ENCODE results near the gene TBC1D5. TPM values are rescaled to one million over a fixed set of nuclear protein-coding genes. Genes with fewer than 3 reads are reported as not detected.
A peak's percentile ranks its signal among the peaks of the same experiment; 100 is the strongest.

TBC1D5 gene
- total RNA-seq, 1 experiment from 2014 or later, result 88.0 TPM

DNA sequence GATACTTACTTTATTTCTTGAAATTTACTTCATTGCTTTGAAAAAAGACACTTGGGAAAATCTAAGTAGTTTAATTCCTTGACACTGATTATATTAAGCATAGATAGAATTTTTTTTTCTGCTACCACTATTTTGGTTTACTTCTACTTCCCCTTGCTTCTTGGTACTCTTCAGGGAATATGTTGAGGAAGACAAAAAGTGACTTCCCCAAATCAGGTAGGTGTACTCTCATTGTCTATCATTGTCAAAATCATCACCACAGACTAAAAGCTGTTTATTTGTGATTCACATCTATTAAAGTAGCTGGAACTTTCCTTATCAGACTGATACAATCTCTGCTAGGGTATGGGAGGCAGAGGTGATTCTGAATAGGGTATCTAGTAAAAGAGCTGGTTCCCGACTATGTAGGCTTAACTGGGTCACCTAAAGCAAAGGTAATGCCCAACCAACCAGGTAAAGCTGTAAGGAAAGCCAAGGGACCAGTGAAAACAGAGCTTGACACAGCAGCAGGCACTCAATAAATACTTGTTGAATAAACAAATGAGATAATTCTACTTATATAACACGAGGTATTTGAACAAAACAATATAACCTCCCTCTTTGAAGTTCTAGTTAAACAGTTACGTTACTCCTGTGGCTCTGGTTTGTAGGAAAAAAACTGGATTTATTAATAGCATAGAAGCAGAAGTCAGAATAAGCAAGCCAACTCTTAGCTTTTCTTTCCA is 510.7 kb downstream of the TBC1D5 start:
- in situ Hi-C loops (cut with HindIII; ENCODE audit: low pct_unique_long_range_greater_than_20kb, low sequenced_read_pairs), result no loop called here
- DNase-seq (ENCODE audit: low read depth, low spot score), result no peak

DNA sequence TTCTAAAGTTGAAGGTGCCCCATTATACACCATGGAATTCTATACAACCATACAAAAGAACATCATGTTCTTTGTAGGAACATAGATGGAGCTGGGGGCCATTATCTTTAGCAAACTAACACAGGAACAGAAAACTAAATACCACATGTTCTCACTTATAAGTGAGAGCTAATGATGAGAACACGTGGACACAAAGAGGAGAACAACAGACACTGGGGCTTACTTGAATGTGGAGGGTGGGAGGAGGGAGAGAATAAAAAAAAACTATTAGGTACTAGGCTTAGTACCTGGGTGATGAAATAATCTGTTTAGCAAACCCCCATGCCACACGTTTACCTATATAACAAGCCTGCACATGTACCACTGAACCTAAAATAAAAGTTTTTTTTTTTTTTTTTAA is 515.0 kb downstream of the TBC1D5 start:
- in situ Hi-C loops (cut with HindIII; ENCODE audit: low pct_unique_long_range_greater_than_20kb, low sequenced_read_pairs), result no loop called here
- DNase-seq (ENCODE audit: low read depth, low spot score), result no peak

GRCh38 chr3:17221529-17221928 is 520.9 kb downstream of the TBC1D5 start:
- no peak for DNase-seq (ENCODE audit: low read depth, low spot score)
- in situ Hi-C loops (cut with HindIII; ENCODE audit: low pct_unique_long_range_greater_than_20kb, low sequenced_read_pairs), result no loop called here

- DNase-seq (ENCODE audit: low read depth, low spot score), result no peak
- in situ Hi-C loops (cut with HindIII; ENCODE audit: low pct_unique_long_range_greater_than_20kb, low sequenced_read_pairs), result no loop called here
Measured at GRCh38 chr3:17219593-17219992, 522.8 kb downstream of the TBC1D5 start.

GRCh38 chr3:17218587-17218986 is 523.8 kb downstream of the TBC1D5 start:
- no peak for DNase-seq (ENCODE audit: low read depth, low spot score)
- in situ Hi-C loops (cut with HindIII; ENCODE audit: low pct_unique_long_range_greater_than_20kb, low sequenced_read_pairs), result no loop called here

DNA sequence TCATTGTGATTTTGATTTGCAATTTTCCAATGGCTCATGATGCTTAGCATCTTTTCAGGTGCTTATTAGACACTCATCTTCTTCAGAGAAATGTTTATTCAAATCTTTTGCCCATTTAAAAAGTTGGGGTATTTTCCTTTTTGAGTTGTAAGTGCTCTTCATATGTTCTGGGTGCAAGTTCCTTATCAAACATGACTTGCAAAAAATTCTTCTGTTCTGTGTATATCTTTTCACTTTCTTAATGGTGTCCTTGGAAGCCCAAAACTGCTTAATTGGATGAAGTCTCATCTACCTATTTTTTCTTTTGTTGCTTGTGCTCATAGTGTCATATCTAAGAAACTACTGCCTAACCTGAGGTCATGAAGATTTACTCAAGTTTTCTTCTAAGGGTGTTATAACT is 524.8 kb downstream of the TBC1D5 start:
- no peak for DNase-seq (ENCODE audit: low read depth, low spot score)
- in situ Hi-C loops (cut with HindIII; ENCODE audit: low pct_unique_long_range_greater_than_20kb, low sequenced_read_pairs), result no loop called here

DNA sequence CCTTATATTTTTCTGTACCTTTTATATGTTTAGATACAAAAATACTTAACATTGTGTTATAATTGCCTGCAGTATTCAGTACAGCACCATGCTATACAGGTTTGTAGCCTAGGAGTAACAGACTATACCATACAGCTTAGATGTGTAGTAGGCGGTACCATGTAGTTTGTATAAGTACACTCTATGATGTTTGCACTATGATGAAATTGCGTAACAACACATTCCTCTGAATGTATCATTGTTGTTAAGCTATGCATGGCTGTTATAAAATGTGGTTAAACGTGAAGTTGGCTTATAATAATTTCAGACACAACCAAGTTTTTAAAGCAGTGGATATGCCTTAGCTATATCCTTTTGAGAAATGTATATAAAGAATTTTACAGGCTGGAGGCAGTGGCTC is 529.3 kb downstream of the TBC1D5 start:
- in situ Hi-C loops (cut with HindIII; ENCODE audit: low pct_unique_long_range_greater_than_20kb, low sequenced_read_pairs), result no loop called here
- no peak for DNase-seq (ENCODE audit: low read depth, low spot score)

- in situ Hi-C loops (cut with HindIII; ENCODE audit: low pct_unique_long_range_greater_than_20kb, low sequenced_read_pairs), result no loop called here
- DNase-seq (ENCODE audit: low read depth, low spot score), result no peak
Measured at GRCh38 chr3:17207979-17208378, 534.5 kb downstream of the TBC1D5 start.

- no peak for DNase-seq (ENCODE audit: low read depth, low spot score)
- in situ Hi-C loops (cut with HindIII; ENCODE audit: low pct_unique_long_range_greater_than_20kb, low sequenced_read_pairs), result no loop called here
Measured at GRCh38 chr3:17207019-17207418, 535.4 kb downstream of the TBC1D5 start.

DNA sequence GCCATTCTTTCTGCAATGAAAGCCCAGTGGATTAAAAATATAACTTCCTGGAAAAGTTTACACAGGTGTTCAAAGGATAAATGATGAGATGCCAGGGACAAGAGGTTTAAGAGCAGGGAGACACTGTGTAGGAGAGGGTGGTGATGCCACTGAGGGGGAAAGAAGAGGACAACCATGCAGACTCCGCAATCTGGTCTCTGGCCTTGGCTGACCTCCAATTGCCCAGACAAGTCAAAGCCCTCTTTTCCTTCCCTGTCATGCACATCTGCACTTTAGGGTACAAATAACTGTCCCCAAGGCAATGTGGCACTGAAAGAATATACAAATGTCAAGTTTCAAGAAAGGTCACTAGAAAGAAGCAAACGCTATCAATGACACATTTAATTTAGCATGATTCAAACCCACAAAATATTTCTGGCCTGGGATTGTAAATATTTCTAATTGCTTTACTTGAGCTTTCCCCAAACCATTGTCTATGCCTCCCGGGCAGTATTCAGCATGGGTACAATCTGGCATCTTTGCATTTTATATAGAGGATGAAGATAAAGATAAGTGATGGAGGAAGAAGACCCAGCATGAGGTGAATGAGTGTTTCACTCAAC is 538.3 kb downstream of the TBC1D5 start:
- in situ Hi-C loops (cut with HindIII; ENCODE audit: low pct_unique_long_range_greater_than_20kb, low sequenced_read_pairs), result no loop called here

GRCh38 chr3:17201538-17201937 is 540.9 kb downstream of the TBC1D5 start:
- no peak for DNase-seq (ENCODE audit: low read depth, low spot score)
- in situ Hi-C loops (cut with HindIII; ENCODE audit: low pct_unique_long_range_greater_than_20kb, low sequenced_read_pairs), result no loop called here

More for the DNA sequence above, 538.3 kb downstream of the TBC1D5 start:
- no peak for DNase-seq (ENCODE audit: low read depth, low spot score)

DNA sequence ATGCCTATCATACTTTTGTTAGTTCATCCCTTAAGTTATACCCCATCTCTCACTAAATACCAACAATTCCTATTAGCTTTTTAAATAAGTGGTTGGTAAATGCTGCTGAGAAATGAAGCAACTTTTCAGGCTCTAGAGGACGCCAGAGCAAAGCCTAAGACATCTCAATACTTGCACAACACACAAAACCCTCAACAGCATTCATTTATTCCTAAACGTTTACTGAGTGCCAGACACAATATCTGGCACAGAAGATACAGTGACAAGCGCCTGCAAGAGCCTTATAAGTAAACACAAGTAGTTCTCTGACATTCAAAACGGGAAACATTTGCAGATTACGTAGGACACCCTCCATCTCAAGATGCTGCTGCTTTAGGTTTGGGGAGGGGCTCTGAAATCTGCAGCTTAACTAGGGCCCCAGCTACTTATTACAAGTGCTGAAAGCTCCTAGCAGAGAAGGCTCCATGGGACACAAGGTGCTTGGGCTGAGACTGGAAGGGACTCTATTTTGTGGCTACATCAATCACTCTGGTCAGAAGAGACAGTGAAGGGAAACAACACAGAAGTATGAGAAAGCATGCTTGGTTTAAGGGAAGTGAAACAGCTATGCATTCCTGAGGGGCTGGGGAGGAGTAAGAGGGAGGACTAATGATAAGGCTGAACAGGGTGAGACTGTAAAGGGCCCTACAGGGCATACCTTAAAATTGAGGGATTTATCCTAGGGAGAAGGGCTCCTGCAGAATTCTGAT is 546.4 kb downstream of the TBC1D5 start:
- DNase-seq (ENCODE audit: low read depth, low spot score), result peak; percentile 6
- in situ Hi-C loops (cut with HindIII; ENCODE audit: low pct_unique_long_range_greater_than_20kb, low sequenced_read_pairs), result no loop called here

DNA sequence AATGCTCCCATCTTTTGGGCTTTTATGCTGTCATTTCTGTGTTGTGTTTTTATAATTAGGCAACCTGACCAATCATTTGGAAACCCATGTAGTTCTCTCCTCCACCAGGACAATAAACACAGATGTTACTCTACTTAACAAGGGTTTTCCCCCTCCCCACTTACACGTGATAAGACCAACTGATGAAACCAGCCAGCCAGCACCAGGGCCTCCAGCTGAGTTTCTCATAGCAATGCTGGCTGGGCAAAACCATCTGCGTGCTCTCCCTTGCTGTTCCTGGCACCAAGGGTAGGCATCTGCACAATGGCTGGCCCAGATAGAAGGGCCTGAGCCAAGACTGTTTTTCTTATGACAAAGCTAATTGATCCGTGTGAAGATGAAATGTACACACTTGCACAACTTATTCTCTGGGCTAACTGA is 547.2 kb downstream of the TBC1D5 start:
- in situ Hi-C loops (cut with HindIII; ENCODE audit: low pct_unique_long_range_greater_than_20kb, low sequenced_read_pairs), result no loop called here
- DNase-seq (ENCODE audit: low read depth, low spot score), result peak; percentile 7

DNA sequence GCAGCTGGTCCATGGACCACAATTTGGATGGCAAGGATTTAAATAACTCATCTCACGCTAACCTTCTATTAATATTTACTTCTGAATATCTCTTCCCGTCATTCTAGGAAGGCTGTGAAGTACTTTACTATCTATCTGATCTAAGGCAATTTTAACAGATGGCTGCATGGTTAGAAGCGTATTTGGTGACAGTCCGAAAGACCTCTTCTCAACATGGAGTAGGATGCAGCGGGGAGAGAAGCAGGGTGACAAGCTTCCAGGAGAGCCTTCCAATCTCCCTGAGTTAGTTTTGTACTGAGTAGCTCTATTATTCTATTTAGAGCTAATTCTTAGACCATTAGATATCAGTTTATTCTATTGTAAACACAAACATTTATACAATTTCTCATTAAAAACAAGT is 548.3 kb downstream of the TBC1D5 start:
- in situ Hi-C loops (cut with HindIII; ENCODE audit: low pct_unique_long_range_greater_than_20kb, low sequenced_read_pairs), result no loop called here
- no peak for DNase-seq (ENCODE audit: low read depth, low spot score)

GRCh38 chr3:17192995-17193394 is 549.4 kb downstream of the TBC1D5 start:
- DNase-seq (ENCODE audit: low read depth, low spot score), result no peak
- in situ Hi-C loops (cut with HindIII; ENCODE audit: low pct_unique_long_range_greater_than_20kb, low sequenced_read_pairs), result no loop called here

DNA sequence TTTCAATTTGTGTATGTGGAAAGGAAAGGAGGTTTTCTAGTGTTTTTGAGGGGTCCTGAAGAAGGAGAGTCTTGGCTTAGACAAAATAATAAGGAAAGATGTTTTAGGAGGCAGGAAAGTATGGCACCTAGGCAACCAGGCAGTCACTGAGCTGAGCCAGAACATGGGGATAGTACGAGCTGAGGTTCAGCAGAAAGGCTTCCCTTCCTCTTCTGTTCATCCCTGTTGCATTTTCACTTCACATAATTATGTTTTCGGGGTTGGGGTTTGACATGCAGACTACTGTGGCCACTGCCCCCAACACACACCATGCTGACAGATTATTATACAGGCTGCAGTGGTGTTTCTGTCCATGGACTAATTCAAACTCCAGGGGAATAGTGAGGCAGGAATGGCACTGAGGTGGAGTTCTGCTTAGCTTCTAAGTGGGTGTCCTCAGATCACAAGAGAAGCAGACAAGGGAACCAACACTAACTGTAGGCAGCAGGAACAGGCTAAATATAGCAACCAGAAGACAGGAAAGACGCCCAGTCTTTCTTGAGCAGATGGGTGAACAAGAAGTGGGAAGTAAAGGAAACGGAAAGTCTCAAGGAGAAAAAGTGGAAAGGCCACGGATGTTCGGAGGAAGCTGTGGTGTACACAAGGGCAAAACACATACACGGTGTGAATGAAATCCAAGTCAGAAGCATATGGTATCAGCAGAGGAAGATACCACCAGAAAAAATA is 551.9 kb downstream of the TBC1D5 start:
- in situ Hi-C loops (cut with HindIII; ENCODE audit: low pct_unique_long_range_greater_than_20kb, low sequenced_read_pairs), result no loop called here
- DNase-seq (ENCODE audit: low read depth, low spot score), result no peak

DNA sequence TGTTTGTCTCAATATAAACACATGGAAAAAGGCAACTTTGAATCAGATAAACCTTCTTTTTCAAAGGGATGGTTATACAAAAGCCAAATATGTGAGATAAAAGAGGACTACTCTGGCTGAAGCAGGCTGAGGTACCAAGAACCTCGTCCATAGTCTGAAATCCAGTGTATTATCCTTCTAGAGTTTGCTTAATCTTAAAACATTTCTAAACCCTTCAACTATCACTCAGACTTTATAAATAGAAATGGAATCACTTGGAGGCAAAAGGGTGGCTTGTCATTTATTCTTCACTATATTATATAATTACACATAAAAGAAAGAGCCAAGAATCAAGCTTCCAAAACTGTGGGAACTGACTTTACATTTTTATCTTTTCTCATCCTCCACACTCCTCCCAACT is 554.1 kb downstream of the TBC1D5 start:
- no peak for DNase-seq (ENCODE audit: low read depth, low spot score)
- in situ Hi-C loops (cut with HindIII; ENCODE audit: low pct_unique_long_range_greater_than_20kb, low sequenced_read_pairs), result no loop called here

- in situ Hi-C loops (cut with HindIII; ENCODE audit: low pct_unique_long_range_greater_than_20kb, low sequenced_read_pairs), result no loop called here
- no peak for DNase-seq (ENCODE audit: low read depth, low spot score)
Measured at GRCh38 chr3:17187589-17188184, 554.7 kb downstream of the TBC1D5 start.
